Fibroblast of villous mesenchyme (primary cell): Measurements from ENCODE around the gene ZNF20. TPM values are rescaled to one million over a fixed set of nuclear protein-coding genes. Genes with fewer than 3 reads are reported as not detected.
"Not testable (repeated sequence)": the region's sequence is repeated elsewhere in the genome, so short reads cannot be mapped to it uniquely, and the experiment has no call there.

Source experiments
- DNase-seq: peaks from one replicate; pipeline ENCODE4 v3.0.0-alpha.2; 2010; ENCODE audit warnings: low read depth
- H3K4me3 ChIP-seq: 2 replicates; pipeline ENCODE4 v1.5.1; 2011; ENCODE audit warnings: low read depth, mild to moderate bottlenecking, low read length
- CTCF ChIP-seq: IDR thresholded peaks from 2 replicates; pipeline ENCODE4 v1.5.1; 2012; ENCODE audit warnings: low read depth, mild to moderate bottlenecking, low read length; ENCODE audit not compliant: insufficient read depth
- total RNA-seq: library from RNA; depleted of rRNA; stranded (reverse); fragments of >200 nt; gene quantifications from 2 replicates; pipeline ENCODE4 v1.2.3, GENCODE V29; 2012

Gene ZNF20
- total RNA-seq, 1 donor: 6.0 TPM

- no peak for DNase-seq
- no peak for TF ChIP-seq CTCF
- H3K4me3 ChIP-seq: no peak overlapping the region
Observed at GRCh38 chr19:12113121-12113520, 27.0 kb downstream of the ZNF20 start.

GRCh38 chr19:12112701-12113100 lies 27.4 kb downstream of the ZNF20 start:
- no peak for DNase-seq
- H3K4me3 ChIP-seq: no peak overlapping the region
- TF ChIP-seq CTCF: no peak

GRCh38 chr19:12111943-12112637 lies 28.1 kb downstream of the ZNF20 start:
- TF ChIP-seq CTCF: no peak
- DNase-seq: no peak

GRCh38 chr19:12111176-12111575 lies 29.0 kb downstream of the ZNF20 start:
- TF ChIP-seq CTCF: no peak
- H3K4me3 ChIP-seq: no peak overlapping the region
- no peak for DNase-seq

More at GRCh38 chr19:12111943-12112637, 28.1 kb downstream of the ZNF20 start:
- no peak overlapping the region for H3K4me3 ChIP-seq

GRCh38 chr19:12103909-12104308 lies 36.2 kb downstream of the ZNF20 start:
- H3K4me3 ChIP-seq, DNase-seq: not testable (repeated sequence)

- H3K4me3 ChIP-seq: no peak overlapping the region
- TF ChIP-seq CTCF: no peak
- no peak for DNase-seq
Observed at GRCh38 chr19:12098040-12098439, 42.1 kb downstream of the ZNF20 start.

GRCh38 chr19:12095111-12095790 lies 44.9 kb downstream of the ZNF20 start:
- no peak for TF ChIP-seq CTCF
- DNase-seq: peak; percentile 68
- H3K4me3 ChIP-seq: no peak overlapping the region
